ENCODE measurements around the gene FBXO45. TPM values are rescaled to one million over a fixed set of nuclear protein-coding genes. Genes with fewer than 3 reads are reported as not detected.
A peak's percentile ranks its signal among the peaks of the same experiment; 100 is the strongest.
"Not testable (repeated sequence)": the region's sequence is repeated elsewhere in the genome, so short reads cannot be mapped to it uniquely, and the experiment has no call there.

Gene FBXO45
- total RNA-seq, 1 donor from 2014 or later: 11.5 TPM

DNA sequence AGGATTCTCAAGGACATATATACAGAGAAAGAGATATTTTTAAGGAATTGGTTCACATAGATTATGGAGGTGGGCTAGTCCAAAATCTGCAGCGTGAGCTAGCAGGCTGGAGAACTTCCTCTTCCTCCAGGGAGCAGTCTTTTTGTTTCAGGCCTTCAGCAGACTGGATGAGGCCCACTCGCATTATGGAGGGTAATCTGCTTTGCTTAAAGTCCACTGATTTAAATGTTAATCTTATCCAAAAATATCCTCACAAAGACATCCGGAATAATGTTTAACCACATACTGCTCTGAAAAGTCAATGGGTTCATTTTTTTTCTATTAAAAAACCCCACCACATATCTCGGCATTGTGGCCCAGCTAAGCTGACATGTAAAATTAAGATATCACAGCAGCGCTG is 48.8 kb downstream of the FBXO45 start:
- no peak for DNase-seq (ENCODE audit: low read depth in 2 of 2)

DNA sequence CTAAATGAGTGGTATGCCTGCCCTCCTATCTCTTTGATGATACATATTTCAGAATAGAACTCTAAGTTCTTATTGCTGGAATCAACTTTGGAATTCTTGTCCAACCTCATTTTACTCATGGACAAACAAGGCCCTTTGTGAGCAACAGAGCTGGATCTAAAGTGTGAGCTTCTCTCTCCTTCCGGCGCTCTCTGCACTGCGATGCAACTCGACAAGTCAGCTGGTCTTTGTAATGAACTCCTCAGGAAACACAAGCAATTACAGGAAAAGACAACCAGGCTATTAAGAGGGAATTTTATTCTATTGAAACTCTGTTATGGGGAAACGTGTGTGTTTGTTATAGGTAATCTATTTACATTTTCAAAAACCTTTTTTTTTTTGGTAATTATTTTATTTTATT is 50.8 kb downstream of the FBXO45 start:
- peak; percentile 11 to 25 for DNase-seq (ENCODE audit: low read depth in 2 of 2)

DNA sequence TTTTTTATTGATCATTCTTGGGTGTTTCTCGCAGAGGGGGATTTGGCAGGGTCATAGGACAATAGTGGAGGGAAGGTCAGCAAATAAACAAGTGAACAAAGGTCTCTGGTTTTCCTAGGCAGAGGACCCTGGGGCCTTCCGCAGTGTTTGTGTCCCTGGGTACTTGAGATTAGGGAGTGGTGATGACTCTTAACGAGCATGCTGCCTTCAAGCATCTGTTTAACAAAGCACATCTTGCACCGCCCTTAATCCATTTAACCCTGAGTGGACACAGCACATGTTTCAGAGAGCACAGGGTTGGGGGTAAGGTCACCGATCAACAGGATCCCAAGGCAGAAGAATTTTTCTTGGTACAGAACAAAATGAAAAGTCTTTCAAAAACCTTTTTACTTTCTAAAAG is 51.2 kb downstream of the FBXO45 start:
- not testable (repeated sequence) for DNase-seq (ENCODE audit: low read depth in 2 of 2)

DNA sequence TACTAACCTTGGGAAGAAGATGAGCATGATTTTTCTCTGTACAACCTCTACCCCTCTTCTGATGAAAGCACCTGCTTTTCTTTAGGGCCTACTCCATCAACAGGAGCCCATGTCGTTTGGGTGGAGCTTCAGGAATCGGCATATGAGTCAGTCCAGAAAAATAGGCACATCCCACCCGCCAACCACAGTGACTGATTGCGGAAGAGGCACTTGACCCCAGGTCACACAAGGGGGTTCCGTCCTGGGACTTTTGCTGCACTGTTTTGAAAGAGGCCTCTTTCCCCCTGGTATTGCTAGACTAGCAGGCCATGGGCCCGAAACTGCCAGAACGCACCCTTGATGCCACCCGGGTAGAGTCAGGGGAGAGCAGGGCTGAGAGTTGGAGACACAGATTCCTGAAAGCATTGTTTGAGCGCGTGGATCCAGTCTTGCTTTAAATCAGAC is 51.7 kb downstream of the FBXO45 start:
- peak in 1 of 2 donors; percentile 65 for DNase-seq (ENCODE audit: low read depth in 2 of 2)

GRCh38 chr3:196620684-196621083 is 52.2 kb downstream of the FBXO45 start:
- DNase-seq (ENCODE audit: low read depth in 2 of 2): no peak

- no peak for DNase-seq (ENCODE audit: low read depth in 2 of 2)
Measured at GRCh38 chr3:196621611-196622010, 53.2 kb downstream of the FBXO45 start.

GRCh38 chr3:196624067-196624790 is 55.8 kb downstream of the FBXO45 start:
- DNase-seq (ENCODE audit: low read depth in 2 of 2): no peak

- DNase-seq (ENCODE audit: low read depth in 2 of 2): no peak
Measured at GRCh38 chr3:196624907-196625306, 56.4 kb downstream of the FBXO45 start.

- DNase-seq (ENCODE audit: low read depth in 2 of 2): no peak
Measured at GRCh38 chr3:196625331-196625730, 56.9 kb downstream of the FBXO45 start.

DNA sequence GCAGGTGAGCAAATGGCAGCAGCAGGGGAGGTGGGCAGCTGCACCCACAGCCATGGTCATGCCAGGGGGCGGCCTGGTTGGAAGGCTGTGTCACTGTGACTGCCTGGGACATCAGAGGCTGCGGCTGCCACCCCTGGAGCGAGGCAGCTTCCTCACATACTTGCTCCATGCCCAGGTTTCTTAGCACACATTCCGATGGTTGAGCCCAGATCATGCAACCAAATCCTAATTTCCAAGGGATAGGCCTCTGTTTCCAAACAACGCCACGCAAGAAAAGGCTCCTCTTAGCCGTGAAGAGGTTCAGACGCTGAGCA is 59.4 kb downstream of the FBXO45 start:
- DNase-seq (ENCODE audit: low read depth in 2 of 2): no peak

- DNase-seq (ENCODE audit: low read depth in 2 of 2): no peak
Measured at GRCh38 chr3:196629228-196629627, 60.8 kb downstream of the FBXO45 start.

GRCh38 chr3:196631682-196632045 is 63.2 kb downstream of the FBXO45 start:
- no peak for DNase-seq (ENCODE audit: low read depth in 2 of 2)

DNA sequence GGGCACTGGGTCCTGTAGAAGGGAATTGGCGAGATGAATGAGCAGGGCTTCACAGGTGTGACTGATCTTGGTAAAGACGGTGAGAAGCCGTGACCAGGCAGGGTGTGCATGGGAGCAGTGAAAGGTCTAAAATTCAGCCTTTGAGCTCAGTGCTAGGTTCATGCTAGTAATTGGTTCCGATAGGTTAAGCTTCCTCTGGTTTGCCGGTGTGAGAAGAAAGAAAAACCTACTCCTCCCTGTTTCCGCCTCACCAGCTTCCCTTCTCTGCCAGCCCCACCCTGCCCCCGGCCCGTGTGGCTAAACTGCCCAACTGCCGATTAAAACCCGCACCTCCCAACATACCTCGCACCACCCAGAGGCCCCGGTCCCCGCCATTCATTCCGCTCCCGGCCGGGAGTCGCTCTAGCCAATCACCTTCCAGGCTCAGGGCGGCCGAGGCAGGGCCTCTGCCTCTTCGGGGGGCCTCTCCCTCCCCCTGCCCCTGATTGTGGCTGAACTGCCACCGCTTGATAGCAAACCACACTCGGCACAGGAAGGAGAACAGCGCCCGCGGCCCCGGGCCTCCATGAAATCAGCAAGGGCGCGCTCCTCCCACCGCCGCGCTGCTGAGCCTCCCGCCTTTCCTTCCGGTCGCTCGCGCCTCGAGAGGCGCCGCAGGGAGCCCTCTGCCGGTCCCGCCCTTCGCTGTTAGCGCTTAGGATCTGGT is 63.7 kb downstream of the FBXO45 start:
- DNase-seq (ENCODE audit: low read depth in 2 of 2): peak; percentile 72 to 74

DNA sequence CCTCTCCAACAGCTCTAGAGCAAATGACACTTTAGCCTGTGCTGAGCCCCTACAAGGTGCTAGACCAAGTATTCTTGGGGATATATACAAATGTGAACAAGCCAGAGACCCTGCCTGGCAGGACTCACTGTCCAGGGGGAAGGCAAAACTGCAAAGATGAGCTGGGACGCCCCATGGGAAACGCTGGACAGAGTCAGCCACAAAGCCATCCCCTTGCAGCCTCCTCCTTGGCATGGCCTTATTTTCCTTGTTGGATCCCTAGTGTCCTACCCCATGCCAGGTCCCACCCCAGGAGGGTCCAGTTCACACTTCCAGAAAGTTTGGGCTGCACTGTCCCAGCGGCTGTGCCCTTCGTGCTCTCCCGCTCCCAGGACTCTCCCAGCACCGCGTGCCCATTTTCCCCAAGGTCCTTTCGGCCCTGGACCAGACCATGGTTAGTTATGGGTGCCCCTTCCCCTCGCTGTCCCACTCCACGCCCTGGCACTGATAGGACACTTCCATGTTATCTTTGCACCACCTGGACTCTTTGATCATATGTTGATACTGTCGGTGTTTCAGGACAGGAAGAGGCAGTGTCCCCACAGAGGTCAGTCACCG is 65.2 kb downstream of the FBXO45 start:
- DNase-seq (ENCODE audit: low read depth in 2 of 2): no peak

DNA sequence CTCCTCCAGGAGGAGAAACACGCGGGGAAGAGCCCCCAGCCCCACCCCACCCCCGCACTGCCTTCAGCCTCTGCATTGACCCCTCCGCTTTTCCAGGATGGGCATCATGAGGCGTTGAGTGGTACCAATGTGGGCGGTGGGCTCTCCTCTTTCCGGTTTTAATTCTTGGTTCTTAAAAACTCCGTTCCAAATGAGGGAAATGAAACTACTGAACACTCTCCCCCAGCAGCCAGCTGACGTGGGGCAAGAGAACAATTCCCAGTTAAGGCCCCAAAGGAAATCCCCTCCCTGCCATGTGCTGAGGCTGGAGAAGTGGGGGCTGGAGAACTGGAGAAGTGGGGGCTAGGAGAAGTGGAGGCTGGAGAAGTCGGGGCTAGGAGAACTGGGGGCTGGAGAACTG is 65.8 kb downstream of the FBXO45 start:
- DNase-seq (ENCODE audit: low read depth in 2 of 2): no peak

DNA sequence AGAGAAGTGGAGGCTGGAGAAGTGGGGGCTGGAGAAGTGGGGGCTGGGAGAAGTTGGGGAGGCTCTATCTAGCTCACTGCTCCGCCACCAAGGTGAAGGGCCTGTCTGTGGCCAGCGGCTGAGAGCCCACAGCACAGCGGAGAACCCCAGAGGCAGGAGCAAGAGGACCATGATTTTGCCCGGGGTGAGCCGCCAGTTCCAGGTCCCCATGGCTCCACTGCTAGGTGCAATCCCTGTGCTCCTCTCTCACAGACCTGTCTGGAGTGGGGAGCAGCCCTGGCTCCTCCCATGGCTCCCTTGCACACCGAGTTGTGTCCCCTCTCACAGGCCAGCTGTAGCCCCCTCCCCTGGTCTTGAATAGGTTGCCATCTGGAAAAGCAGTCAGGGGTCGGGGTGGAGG is 66.4 kb downstream of the FBXO45 start:
- DNase-seq (ENCODE audit: low read depth in 2 of 2): no peak

- DNase-seq (ENCODE audit: low read depth in 2 of 2): no peak
Measured at GRCh38 chr3:196636369-196637349, 68.2 kb downstream of the FBXO45 start.

DNA sequence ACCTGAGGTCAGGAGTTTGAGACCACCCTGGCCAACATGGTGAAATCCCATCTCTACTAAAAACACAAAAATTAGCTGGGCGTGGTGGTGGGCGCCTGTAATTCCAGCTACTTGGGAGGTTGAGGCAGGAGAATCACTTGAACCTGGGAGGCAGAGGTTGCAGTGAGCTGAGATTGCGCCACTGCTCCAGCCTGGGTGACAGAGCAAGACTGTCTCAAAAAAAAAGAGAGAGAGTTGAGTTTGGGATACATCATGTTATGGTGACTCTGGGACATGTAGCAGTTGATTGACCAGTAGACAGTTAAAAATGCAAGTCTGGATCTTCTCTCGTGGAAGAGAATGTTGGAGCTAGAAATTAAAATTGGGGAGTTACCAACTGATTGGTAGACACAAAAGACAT is 69.5 kb downstream of the FBXO45 start:
- not testable (repeated sequence) for DNase-seq (ENCODE audit: low read depth in 2 of 2)
